Mucosa of gallbladder (tissue), 1 donor: Measurements from ENCODE around the gene EDIL3. TPM values are rescaled to one million over a fixed set of nuclear protein-coding genes. Genes with fewer than 3 reads are reported as not detected.
"Not testable (repeated sequence)": the region's sequence is repeated elsewhere in the genome, so short reads cannot be mapped to it uniquely, and the experiment has no call there.

Source experiments
- DNase-seq: peaks from one replicate; pipeline ENCODE4 v3.0.0-alpha.2; 2020; ENCODE audit warnings: low spot score
- total RNA-seq: library from RNA; stranded (reverse); gene quantifications from one replicate; pipeline ENCODE4 v1.2.1, GENCODE V29; 2021
- donor health status: DM: no; HTN: no; CAD: no.

EDIL3 gene
- total RNA-seq, 1 donor from 2014 or later, result 60.1 TPM

DNA sequence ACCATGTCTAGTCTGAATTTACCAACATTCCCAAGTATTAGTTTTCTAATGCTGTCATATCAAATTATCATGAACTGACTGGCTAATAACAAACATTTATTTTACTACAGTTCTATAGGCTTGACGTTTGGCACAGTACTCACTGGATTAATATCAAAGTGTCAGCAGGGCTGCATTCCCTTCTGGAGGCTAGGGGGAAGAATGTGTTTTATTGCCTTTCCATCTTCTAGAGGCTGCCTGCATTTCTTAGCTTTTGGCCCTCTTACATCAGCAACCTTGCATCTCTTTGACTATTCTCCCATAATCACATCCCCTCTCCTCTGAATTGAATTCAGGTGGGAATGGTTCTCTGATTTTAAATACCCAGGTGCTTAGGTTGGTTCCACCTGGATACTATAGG is 84.7 kb downstream of the EDIL3 start:
- no peak for DNase-seq

DNA sequence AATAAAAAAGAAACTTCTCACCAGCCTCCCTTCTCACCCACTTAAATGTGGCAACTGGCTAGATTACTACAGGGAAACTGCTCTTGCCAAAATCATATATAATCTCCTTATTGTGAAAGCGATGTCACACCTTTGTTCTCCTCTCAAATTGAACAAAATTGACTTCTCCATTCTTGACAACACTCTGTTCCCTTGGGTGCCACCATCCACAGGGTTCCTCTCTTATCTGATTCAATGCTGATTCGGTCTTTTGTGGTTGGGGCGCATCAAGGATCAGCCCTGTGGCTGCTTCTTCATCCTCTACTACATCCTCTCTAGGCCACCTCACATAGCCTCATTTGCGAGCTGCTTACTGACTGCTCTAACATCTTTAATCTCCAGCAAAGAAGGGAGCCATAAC is 86.1 kb downstream of the EDIL3 start:
- no peak for DNase-seq

DNA sequence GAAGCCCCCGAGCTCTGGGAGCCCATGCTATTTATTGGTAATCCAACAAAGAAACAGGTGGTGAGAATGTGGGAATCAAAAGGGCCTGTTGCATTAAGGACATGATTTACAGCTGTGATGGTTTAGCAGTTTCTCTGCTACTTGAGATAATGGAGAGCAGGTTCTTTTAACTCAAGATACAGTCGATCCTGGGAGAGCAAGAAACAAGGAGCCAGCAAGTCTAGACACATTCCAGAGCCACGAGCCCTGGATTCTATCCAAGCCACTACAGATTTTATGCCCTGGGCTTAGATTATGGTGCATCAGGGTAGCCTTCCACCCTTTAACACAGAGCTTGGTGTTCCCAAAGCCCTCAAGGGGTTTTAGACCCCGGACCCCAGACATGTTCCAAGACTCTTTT is 87.0 kb downstream of the EDIL3 start:
- not testable (repeated sequence) for DNase-seq

DNA sequence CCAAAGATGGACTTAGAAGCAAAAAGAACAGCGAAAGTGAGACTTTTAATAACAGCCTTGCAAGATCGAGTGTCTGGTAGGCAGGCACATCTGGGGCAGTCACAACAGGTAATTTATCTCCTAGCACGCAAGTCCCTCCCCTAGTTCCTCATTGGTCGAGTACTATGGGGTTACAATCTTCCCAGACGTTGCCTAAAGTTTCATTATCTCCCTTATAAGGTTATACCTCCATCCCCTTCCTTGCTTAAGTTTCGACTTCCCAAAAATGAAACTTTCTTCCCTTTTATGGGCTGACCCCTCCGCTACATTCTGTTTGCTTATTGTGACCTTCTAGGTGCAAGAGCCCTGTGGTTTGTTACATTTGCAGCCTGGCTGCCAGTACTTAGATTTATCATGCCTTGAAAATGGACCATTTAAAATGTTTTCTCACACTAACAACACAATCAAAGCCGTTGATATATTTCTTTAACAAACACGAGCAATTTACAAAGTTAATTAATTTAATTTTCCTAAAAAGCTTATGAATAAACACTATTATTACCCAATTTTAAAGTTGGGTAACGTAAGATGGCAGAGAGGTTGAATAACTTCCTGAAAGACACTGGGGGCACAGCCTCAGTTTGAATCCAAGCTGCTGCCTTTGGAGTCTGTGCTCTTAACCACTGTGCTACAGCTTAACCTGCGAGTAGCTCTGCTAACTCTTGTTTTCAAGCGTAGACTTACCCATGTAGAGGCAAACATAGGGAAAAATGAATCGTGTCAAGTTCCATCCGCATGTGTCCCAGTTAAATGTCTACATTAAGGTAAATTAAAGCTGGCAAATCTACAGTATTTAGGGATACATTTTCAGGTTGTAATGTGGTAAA is 91.7 kb downstream of the EDIL3 start:
- no peak for DNase-seq

DNA sequence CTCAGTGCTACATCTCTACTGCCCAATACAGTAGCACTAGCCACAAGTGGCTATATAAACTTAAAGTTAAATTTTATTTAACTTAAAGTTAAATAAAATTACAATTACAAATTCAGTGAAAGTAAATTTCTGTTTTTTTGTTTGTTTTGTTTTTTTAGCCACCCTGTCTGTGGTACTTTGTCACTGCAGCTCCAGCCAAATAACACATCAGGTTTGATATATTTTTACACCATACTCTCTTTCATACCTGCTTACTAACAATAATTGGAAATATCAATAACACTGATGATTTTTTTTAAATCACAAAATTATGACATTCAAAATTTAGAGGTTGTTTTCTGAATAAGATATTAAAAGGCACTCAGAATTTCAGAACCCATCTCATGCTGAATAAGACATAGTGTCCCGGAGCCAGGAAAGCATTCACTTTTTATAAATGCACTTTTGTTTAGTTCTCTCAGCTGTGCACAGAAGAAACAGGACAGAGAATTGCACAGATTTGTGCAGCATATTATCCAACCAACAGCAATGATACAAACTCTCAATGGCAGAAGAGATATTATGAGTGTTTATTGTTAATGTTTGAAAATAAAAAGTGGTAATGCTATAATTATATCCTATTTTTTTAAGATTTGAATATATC is 92.6 kb downstream of the EDIL3 start:
- no peak for DNase-seq

DNA sequence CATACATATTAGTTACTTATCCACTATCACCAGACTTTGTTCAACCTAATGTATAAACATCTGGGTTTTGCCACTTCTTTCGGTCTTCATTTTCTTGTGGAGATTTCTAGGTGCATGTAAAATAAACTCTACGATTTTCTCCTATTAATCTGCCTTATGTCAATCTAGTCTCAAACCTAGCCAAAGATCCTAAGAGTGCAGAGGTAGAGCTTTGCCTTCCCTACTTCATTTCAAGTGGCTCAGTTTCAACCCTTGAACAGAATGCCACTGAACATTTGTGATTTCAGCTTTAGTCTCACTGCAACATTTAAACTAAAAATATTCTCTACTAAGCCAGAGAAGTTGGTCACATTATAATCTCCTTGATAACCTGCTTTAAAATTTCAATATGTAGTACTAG is 94.0 kb downstream of the EDIL3 start:
- DNase-seq, result no peak

DNA sequence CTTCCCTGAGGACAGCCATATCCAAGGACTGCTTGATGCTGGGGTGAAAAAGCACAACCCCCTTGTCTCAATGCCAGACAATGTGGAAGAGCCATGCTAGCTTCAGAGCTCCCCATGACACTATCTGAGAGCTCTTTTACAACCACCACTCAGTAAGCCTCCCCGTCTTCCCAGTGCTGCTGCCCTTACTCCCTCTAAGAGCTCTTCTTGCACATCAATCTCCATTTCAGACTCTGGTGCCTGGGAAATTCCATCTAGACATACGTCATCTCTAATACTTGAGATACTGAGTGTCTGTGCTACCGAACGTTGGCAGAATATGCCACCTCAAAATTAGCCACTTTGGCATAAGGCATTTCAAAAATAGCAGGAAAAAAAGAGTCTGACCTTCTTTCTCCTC is 94.5 kb downstream of the EDIL3 start:
- no peak for DNase-seq

DNA sequence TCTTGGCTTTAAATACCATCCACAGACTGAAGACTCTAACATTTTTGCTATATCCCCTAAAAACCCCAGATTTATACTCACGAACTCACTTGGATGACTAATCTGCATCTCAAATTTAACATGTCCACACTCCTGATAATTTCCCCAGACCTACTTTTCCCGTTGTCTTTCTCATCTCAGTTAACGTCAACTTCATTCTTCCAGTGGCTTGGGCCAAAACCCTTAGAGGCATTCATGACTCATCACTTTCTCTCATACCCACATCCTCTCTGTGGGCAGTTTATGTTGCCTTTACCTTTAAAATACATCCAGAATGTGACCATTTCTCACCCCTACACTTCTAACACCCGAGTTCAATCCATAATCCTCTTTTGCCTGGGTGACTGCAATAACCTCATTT is 96.7 kb downstream of the EDIL3 start:
- no peak for DNase-seq

DNA sequence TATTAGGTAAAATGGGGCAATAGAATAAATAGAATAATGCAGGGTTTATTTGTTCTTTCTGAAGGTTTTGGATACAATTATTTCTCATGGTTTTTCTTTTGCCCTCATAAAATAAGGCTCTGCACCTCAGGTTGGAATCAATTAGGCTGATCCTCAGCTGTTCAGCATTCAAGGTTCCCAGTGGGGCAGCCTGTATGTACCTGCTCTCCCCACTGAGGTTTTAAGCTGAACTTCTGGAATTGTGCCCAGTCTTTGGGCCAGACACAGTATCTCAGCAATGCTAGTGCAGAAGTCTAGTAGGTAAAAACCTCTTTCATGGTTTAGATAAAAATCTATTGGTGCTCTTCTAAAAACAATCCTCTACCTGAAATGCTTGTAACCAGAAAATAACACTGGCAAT is 98.0 kb downstream of the EDIL3 start:
- DNase-seq, result no peak

DNA sequence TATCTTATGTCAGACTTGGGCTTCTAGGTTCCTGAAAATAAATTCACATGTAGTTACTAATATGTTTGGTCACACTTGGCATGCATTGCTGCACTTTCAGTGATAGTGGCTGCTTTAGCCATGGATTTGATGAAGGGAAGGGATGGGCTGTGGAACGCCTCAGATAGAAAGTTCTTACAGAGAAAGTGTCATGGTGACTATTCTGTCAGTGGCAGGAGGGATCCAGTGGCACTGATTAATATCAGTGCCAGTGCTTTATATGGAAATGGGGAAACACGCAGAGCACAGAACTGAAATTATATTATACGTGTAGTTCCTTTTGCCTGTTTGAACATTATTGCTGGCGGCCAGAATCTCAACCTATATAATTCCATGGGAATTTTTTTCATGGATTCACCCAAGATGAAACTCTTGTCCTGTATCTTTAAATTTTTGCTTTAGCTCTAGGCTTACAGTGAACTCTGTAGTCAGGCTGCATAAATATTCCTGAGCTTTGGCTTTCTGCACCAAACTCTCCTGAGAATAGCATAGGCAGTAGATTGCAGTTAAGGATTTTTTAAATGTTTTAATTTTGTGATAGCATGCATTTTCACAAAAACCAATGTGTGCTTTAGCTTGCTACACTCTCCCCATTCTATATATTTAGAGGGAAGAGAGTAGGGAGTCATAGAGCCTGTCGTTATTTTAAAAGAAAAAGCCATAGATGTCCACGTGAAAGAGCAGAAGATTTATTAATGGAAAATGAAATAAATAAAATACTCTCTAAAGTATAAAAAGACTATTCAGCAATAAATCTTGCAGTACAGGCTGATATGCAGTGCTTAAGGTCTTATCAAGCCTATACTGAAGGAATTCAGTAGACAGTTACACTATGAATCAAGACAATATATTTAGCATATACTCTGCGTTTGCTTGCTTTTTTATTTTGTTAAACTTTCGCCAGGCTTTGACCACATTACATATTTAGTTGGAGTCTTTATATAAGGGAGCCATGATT is 98.7 kb downstream of the EDIL3 start:
- DNase-seq, result no peak

DNA sequence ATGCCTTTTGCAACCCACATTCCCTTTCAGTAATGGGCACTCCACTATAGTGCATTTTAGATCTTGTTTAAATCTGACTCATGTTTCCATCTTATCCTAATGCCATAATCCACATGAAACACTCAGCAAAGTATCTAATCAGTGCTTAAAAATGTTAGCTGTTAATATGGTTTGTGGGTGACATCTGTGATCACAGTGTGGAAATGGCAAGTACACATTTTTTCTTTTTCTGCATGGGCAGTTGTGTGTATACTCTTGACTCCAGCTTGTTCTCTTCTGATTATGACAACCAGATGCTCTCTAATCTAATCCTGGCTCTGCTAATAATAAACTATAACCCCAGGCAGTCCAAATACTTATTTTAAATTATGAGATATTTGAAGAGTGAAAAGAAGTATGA is 103.3 kb downstream of the EDIL3 start:
- DNase-seq, result no peak

DNA sequence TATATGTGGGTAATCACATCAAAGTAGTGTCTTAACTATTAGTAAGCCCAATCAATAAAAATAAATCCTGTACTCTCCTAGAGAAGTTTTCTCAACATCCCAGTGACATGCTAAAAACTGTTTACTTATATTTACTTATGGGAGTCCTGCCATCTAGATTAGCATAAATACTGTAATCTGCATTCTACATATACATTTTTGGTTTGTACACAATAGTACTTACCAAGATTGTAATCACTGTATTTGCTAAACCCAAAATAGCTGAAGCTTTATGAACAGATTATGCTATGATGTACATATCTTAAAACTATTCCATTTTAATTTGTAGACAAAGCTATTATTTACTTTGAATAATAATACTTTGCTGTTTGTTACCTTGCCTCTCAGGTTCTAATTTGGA is 105.4 kb downstream of the EDIL3 start:
- no peak for DNase-seq

DNA sequence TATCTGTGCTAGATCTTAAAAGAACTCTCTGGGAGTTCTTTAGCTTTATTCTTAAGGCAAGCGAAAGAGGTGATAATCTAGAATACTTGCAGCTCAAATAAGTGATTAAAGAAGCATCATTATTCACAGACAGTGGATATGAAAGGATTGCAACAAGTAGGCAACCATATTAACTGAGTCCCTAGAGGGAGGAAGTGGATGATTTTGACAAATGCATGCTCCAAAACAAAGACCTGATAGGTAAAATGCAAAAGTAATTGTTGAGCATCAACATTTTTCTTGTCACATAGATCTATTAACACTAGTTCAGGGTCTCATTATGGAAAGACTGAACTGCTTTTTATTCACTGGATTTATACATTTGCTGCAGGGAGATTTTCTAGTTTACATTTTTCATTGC is 109.1 kb downstream of the EDIL3 start:
- no peak for DNase-seq

DNA sequence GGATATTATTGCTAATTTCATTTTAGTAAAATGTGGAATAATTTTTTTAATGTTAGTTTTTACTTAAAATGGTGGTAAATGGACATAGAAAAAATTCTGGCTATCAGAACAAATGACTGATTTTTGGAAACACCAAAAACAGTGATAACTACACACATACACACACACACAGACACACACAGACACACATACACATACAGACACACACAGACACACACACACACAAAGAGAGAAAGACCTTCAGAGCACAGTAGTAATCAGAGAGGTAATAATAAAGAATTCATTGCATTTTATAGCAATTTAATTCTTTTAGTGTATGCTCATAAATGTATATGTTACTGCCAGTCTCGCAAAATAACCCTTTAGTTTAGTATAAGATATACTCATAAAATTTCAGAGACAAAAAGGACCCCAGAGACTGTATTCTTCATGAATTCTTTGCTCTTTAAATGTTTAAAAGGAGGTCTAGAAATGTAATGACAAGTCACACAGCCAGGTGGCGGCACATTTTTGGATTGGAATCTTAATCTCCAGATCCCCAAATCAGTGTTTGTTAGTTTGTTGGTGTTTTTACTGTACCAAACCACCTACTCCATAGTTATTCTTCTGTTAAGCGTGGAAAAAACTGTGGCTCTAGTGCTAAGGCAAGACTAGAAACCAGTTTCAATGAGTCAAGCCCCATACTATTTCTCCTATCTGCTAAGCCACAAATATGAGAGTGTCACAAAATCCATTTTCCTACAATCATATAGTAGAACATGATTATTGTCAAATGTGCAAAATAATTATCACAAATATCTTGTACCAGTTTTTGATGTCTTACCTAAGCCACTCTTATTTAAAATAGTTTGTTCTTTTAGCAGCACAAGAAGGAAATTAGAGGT is 109.9 kb downstream of the EDIL3 start:
- no peak for DNase-seq

DNA sequence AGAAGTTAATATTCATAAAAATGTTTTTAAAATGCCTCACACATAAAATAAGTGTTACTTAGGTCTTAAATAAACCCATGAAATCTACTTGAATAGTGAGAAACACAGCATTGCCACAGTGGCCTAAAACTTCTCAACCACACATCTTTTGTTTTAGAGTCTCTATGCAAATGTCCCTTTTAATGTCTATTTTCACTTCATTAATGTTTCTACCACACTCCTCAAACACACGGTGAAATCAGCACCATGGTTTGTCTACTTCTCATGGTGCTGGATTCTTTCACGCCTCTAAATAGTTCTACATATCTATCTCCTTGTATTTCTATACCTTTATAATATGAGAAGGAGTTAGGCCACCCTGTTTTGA is 111.2 kb downstream of the EDIL3 start:
- DNase-seq, result no peak

DNA sequence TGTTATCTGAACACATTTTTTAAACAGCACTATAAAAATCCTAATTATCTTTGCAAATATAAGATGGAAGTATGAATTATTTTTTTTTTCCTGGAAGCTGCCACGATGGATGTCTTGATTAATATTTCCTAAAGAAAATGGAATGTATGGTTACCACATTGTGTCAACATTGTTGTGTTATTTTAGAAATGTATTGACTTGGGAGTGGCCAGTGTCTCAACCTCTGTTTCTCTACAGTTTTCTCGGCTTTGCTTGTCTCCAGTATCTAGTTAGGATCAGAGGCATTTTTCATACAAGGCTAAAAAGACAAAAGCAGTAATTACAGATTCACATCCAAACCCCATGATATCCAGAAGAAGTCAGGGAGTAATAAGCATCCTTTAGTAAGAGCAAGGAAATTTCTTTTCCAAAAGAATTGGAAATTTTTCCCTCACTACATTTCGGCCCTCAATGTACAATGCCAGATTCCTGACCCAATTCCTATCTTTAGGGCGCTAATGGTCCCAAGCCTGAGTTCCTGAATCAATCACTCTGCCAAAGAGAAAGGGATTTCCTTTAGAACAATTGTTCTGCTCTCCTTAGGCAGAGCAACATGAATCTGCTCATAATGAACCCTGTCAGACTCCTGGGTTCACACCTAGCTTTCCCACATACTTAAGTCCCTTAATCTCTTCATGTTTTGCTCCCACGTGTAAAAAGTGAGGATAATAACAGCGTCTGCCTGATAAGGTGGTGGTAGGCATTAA is 111.7 kb downstream of the EDIL3 start:
- no peak for DNase-seq

DNA sequence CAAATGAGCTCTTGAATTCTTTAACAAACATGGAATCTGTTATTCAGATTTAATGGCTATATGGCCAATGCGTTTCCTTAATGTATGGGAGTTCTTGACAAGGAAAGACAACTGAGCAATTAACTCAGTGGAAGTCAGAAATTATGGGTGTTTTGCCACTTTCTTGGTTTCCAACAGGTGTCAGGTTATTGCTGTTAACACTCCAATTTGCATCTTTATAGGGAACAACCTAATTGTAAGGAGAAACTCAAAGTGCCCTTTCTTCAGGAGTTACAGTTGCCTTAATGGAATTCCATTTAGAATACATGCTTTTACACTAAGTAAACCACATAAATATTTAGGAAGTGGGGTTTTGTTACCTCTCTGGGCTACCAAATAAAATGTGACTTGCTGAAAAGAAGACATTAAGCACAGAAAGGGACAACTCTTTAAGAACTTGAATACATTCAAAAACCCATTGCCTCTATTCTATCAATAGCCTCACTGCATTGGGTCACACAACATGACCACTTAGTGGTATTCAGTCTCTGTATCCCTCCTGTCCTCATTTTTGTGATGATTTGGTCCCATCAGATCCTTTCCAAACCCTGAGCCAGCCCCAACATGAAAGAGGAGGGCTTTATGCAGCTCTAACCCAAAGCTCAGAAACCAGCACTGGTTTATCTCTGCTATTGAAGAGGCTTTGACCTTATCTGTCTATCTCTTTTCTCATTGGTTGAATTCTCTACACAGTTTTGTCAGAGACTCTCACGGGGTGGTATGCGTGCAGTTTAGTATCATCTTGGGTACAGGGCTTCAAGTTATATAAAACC is 118.7 kb downstream of the EDIL3 start:
- no peak for DNase-seq

DNA sequence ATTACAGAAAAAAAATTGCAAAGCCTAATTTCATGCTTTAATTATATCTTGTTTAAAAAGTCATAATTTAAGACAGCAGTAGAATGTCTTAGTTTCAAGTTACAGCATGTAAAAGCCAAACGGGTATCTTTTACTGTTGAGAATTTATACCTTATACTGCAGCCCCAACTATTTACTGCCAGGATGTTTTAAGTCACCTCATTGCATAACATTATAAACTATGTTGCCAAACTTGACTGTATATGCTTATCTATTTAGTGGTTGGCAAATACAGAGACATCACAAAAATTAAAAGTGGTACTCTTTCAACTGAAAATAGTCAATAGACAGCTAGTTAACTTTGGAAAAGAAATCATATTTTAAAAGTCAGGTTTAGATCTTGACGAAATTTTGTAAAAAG is 119.5 kb downstream of the EDIL3 start:
- no peak for DNase-seq

DNA sequence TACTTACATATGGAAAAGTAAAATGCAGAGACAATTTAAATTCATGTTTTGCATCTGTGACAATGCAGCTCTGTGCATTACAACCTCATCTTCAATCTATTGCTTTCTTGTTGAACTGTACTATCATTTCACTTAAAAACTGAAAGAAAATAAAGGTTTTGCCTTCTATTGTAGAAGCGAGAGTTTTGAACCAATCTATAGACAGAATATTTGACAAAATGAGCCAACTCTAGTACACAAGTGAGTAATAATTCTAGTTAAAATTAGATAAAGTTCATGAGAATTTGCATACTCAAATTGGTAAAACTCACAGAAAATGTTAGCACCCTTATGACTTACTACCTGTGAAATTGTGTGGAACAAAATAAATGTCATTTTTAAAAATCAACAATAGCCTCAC is 123.7 kb downstream of the EDIL3 start:
- DNase-seq, result no peak

DNA sequence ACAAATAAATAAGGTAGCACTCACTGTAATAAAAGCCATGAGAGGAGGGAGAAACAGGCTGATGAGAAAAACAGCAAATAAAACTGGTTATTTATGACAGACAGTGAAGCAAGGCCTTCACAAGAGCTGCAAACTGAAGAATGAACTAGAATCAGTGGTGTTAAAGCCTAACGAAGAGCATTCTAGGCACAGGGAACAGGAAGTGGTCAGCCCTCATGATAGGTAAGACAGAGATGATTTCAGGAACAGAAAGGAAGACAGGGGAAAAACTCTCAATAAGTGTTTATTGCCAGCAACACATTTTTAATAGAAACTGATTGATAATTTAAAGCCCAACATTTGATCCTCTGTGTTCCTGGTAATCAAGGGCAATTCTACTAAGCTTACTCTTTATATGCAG is 124.5 kb downstream of the EDIL3 start:
- DNase-seq, result no peak
